Upper lobe of left lung (tissue), 6 donors: ENCODE results near the gene DCDC2. TPM values are rescaled to one million over a fixed set of nuclear protein-coding genes. Genes with fewer than 3 reads are reported as not detected.

Experiments used
- ATAC-seq, 2 donors: fragments of 200-7000 bp; cut with Tn5 transposase; one replicate each; pipeline ENCODE4 v1.9.1; 2022; ENCODE audit warnings: mild to moderate bottlenecking in 2 of 2, moderate library complexity in 2 of 2; ENCODE audit not compliant: low FRiP score in 2 of 2
- DNase-seq, 2 donors: peaks; one replicate each; pipeline ENCODE4 v3.0.0-alpha.2; 2019 to 2020
- H3K27ac ChIP-seq, 4 donors: fragments of 200-600 bp; sonication (generic); one replicate each; pipeline ENCODE4 v1.5.1; 2016 to 2019
- H3K27me3 ChIP-seq, 4 donors: fragments of 200-600 bp; sonication (generic); one replicate each; pipeline ENCODE4 v1.5.1; 2017 to 2019
- H3K36me3 ChIP-seq, 4 donors: fragments of 200-600 bp; sonication (generic); one replicate each; pipeline ENCODE4 v1.5.1; 2016 to 2019
- H3K4me1 ChIP-seq, 4 donors: fragments of 200-600 bp; sonication (generic); one replicate each; pipeline ENCODE4 v1.5.1; 2018 to 2019
- H3K4me3 ChIP-seq, 4 donors: fragments of 200-600 bp; sonication (generic); one replicate each; pipeline ENCODE4 v1.5.1; 2017 to 2019; ENCODE audit warnings: mild to moderate bottlenecking in 2 of 4, moderate library complexity in 1 of 4
- H3K9me3 ChIP-seq, 4 donors: fragments of 200-600 bp; sonication (generic); one replicate each; pipeline ENCODE4 v1.5.1; 2018 to 2019
- CTCF ChIP-seq, 6 experiments: fragments of 450-650 bp in 4 of 6; fragments of 200-600 bp in 2 of 6; sonication (generic) in 2 of 6; IDR thresholded peaks; one replicate each; pipeline ENCODE4 v1.5.1; 2016 to 2019; ENCODE audit warnings: antibody characterized with exemption in 6 of 6
- EP300 ChIP-seq, 4 donors: sonication (generic); formaldehyde crosslinking; IDR thresholded peaks; one replicate each; pipeline ENCODE4 v1.5.1; 2017; ENCODE audit warnings: antibody characterized with exemption in 4 of 4, control low read depth in 2 of 4
- POLR2A ChIP-seq, 4 donors: fragments of 450-650 bp; IDR thresholded peaks; one replicate each; pipeline ENCODE4 v1.5.1; 2016 to 2017; ENCODE audit warnings: antibody characterized with exemption in 4 of 4, mild to moderate bottlenecking in 2 of 4
- POLR2AphosphoS5 ChIP-seq, 2 donors: sonication (generic); formaldehyde crosslinking; IDR thresholded peaks; one replicate each; pipeline ENCODE4 v1.5.1; 2017; ENCODE audit warnings: antibody characterized with exemption in 2 of 2
- WGBS, 2 donors: methylation state at CpG; one replicate each; pipeline ENCODE4 v1.1.5; 2017 to 2018; 5-methylcytosine and 5-hydroxymethylcytosine counted together
- total RNA-seq, 6 donors: library from RNA; depleted of rRNA in 4 of 6; stranded (reverse); fragments of >200 nt in 4 of 6; gene quantifications; one replicate each; pipeline versions ENCODE4 v1.1.0 to v1.2.1, GENCODE V29; 2016 to 2021
- donor health status: DM: no; HTN: no; CAD: no; lungs with moderate emphysema.
- donor health status: DM: no; HTN: yes; CAD: no; lungs with severe emphysema.

DCDC2 gene
- total RNA-seq, 6 donors from 2014 or later, result 7.1 to 9.4 (median 7.8) TPM

- ATAC-seq, result no peak
- Histone ChIP-seq H3K27ac (no peak overlapping the region), H3K4me1 (no peaks in the 10 kb centered on the region), H3K36me3 (no peaks in the 10 kb centered on the region), H3K9me3 (no peaks in the 10 kb centered on the region), H3K27me3 (no peaks in the 10 kb centered on the region), H3K4me3 (no peak overlapping the region)
- 84 to 87% methylated on average over 1 of the region's 1 CpG for WGBS, 2 donors
- TF ChIP-seq POLR2A (IDR thresholded peaks at IDR 0.05), result no peak
- no peak for TF ChIP-seq CTCF (IDR thresholded peaks at IDR 0.05)
- TF ChIP-seq POLR2AphosphoS5 (IDR thresholded peaks at IDR 0.05), result no peak
- no peak for TF ChIP-seq EP300 (IDR thresholded peaks at IDR 0.05)
- DNase-seq, result no peak
Observed at GRCh38 chr6:24197892-24198291, 160.0 kb downstream of the DCDC2 start.

- H3K4me1 ChIP-seq, result no peaks in the 10 kb centered on the region
- DNase-seq (no peak), ATAC-seq (no peak)
- H3K9me3 ChIP-seq, result no peaks in the 10 kb centered on the region
- no peaks in the 10 kb centered on the region for H3K36me3 ChIP-seq
- no peak overlapping the region for H3K4me3 ChIP-seq
- H3K27ac ChIP-seq, result no peak overlapping the region
- H3K27me3 ChIP-seq, result no peaks in the 10 kb centered on the region
- WGBS, 2 donors, result 90 to 92% methylated on average over 3 of the region's 3 CpGs
- TF ChIP-seq POLR2AphosphoS5 (IDR thresholded peaks at IDR 0.05) (no peak), EP300 (IDR thresholded peaks at IDR 0.05) (no peak), CTCF (IDR thresholded peaks at IDR 0.05) (no peak), POLR2A (IDR thresholded peaks at IDR 0.05) (no peak)
Observed at GRCh38 chr6:24195836-24196597, 161.8 kb downstream of the DCDC2 start.

GRCh38 chr6:24194978-24195700, 162.7 kb downstream of the DCDC2 start:
- no peak for ATAC-seq
- Histone ChIP-seq H3K9me3 (no peaks in the 10 kb centered on the region), H3K27ac (no peak overlapping the region), H3K27me3 (no peaks in the 10 kb centered on the region), H3K4me3 (no peak overlapping the region), H3K4me1 (no peaks in the 10 kb centered on the region), H3K36me3 (no peaks in the 10 kb centered on the region)
- TF ChIP-seq EP300 (IDR thresholded peaks at IDR 0.05) (no peak), POLR2A (IDR thresholded peaks at IDR 0.05) (no peak), POLR2AphosphoS5 (IDR thresholded peaks at IDR 0.05) (no peak), CTCF (IDR thresholded peaks at IDR 0.05) (no peak)
- DNase-seq, result no peak
- 88% methylated on average over 2 of the region's 2 CpGs for WGBS, 2 donors

- no peak for ATAC-seq
- TF ChIP-seq POLR2A (IDR thresholded peaks at IDR 0.05) (no peak), POLR2AphosphoS5 (IDR thresholded peaks at IDR 0.05) (no peak), EP300 (IDR thresholded peaks at IDR 0.05) (no peak), CTCF (IDR thresholded peaks at IDR 0.05) (no peak)
Observed at GRCh38 chr6:24193364-24193763, 164.5 kb downstream of the DCDC2 start.

More at GRCh38 chr6:24193364-24193763, 164.5 kb downstream of the DCDC2 start:
- no peaks in the 10 kb centered on the region for H3K9me3 ChIP-seq
- no peak overlapping the region for H3K4me3 ChIP-seq
- H3K36me3 ChIP-seq, result no peaks in the 10 kb centered on the region
- no peaks in the 10 kb centered on the region for H3K4me1 ChIP-seq
- no peaks in the 10 kb centered on the region for H3K27me3 ChIP-seq
- no peak overlapping the region for H3K27ac ChIP-seq
- DNase-seq, result no peak
